Neural progenitor cell (in vitro differentiated cells): ENCODE measurements around the gene TMEM229A.

ENCODE experiments used
- CTCF ChIP-seq: fragments of 200-600 bp; sonication (generic); IDR thresholded peaks from 2 replicates; pipeline ENCODE4 v1.5.1; 2017; ENCODE audit warnings: antibody characterized with exemption, mild to moderate bottlenecking
- EZH2 ChIP-seq: fragments of 200-600 bp; sonication (generic); IDR thresholded peaks from 2 replicates; pipeline ENCODE4 v1.6.1; 2017; ENCODE audit warnings: antibody characterized with exemption, mild to moderate bottlenecking, moderate library complexity

DNA sequence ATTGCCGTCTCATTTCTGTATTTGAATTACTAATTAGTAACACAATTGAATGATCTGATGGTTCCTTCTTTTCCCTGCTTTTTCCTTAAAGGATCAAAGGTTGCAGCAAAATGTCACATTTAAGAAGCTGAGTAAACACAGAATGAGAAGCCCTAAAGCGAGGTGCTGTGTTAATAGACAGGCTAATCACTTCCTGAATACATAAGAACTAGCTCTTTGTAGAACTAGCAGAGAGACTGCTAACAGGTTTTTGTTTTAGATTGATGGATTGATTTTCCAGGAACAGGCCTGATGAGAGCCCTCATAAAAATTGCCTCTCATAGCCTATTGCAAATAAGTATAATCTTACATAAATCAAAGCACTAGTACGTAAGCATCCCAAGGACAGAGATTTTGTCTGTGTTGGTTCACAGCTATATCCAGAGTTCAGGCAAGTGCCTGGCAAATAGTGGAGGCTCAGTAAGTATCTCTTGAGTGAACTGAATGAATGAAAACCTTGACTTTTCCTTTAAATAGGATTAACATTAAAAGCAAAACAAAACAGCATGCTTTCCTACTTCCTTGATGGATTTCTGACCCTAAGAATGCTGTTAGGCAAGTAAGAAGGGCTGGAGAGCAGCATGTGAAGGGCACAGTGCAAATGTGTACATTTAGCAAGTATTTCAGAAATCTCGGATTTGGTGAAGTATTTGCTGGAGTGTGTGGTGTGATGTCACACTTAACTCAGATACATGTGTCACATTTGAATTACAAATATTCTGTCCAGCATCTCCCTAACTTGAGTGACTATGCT lies 3.3 kb downstream of the TMEM229A start:
- TF ChIP-seq CTCF, result no peak
- no peak for TF ChIP-seq EZH2
